Mesenchymal stem cell (in vitro differentiated cells and primary cell): ENCODE results near the gene USP54. TPM values are rescaled to one million over a fixed set of nuclear protein-coding genes. Genes with fewer than 3 reads are reported as not detected.

ENCODE experiments used
- DNase-seq: peaks from one replicate; pipeline ENCODE4 v3.0.0-alpha.2; 2013
- H2AFZ ChIP-seq: one replicate; pipeline ENCODE4 v1.6.1; 2013; ENCODE audit warnings: low read depth, mild to moderate bottlenecking, control low read depth, inconsistent platforms, low read length, moderate library complexity
- H2AK5ac ChIP-seq: 2 replicates; pipeline ENCODE4 v1.6.1; 2013; ENCODE audit warnings: low read length, moderate library complexity, mild to moderate bottlenecking, inconsistent platforms; ENCODE audit not compliant: severe bottlenecking
- H2BK120ac ChIP-seq: one replicate; pipeline ENCODE4 v1.6.1; 2013; ENCODE audit warnings: low read depth, mild to moderate bottlenecking, inconsistent platforms, low read length, moderate library complexity
- H2BK12ac ChIP-seq, 2 experiments: one replicate each; pipeline ENCODE4 v1.6.1; 2013; ENCODE audit warnings: inconsistent platforms in 2 of 2, low read length in 2 of 2, mild to moderate bottlenecking in 2 of 2, moderate library complexity in 2 of 2, control low read depth in 1 of 2
- H2BK15ac ChIP-seq: one replicate; pipeline ENCODE4 v1.6.1; 2013; ENCODE audit warnings: mild to moderate bottlenecking, low read depth, inconsistent platforms; ENCODE audit not compliant: poor library complexity, severe bottlenecking
- H2BK5ac ChIP-seq: 2 replicates; pipeline ENCODE4 v1.6.1; 2013; ENCODE audit warnings: low read depth, mild to moderate bottlenecking, low read length, control low read depth, inconsistent platforms; ENCODE audit not compliant: poor library complexity, severe bottlenecking
- H3K14ac ChIP-seq, 2 experiments: one replicate each; pipeline ENCODE4 v1.6.1; 2013; ENCODE audit warnings: inconsistent platforms in 2 of 2, low read length in 2 of 2, control low read depth in 1 of 2, mild to moderate bottlenecking in 1 of 2, moderate library complexity in 1 of 2
- H3K18ac ChIP-seq, 2 experiments: one replicate each; pipeline ENCODE4 v1.6.1; 2013; ENCODE audit warnings: inconsistent platforms in 2 of 2, low read length in 2 of 2, control low read depth in 1 of 2, low read depth in 1 of 2, mild to moderate bottlenecking in 1 of 2
- H3K23ac ChIP-seq, 2 experiments: one replicate each; pipeline ENCODE4 v1.6.1; 2013; ENCODE audit warnings: inconsistent platforms in 2 of 2, low read length in 2 of 2, mild to moderate bottlenecking in 2 of 2, moderate library complexity in 2 of 2, control low read depth in 1 of 2
- H3K27ac ChIP-seq: 2 replicates; pipeline ENCODE4 v1.5.1; 2013; ENCODE audit warnings: mild to moderate bottlenecking, moderate library complexity, low read length, control low read depth, inconsistent platforms; ENCODE audit not compliant: poor library complexity, severe bottlenecking
- H3K27me3 ChIP-seq, 2 experiments: 2 replicates each; pipeline versions ENCODE4 v1.6.1 to v1.7.0; 2013; ENCODE audit warnings: low read length in 2 of 2, mild to moderate bottlenecking in 2 of 2, moderate library complexity in 2 of 2, control low read depth in 1 of 2, inconsistent platforms in 1 of 2; ENCODE audit not compliant: control insufficient read depth in 1 of 2, insufficient read depth in 1 of 2
- H3K36me3 ChIP-seq, 2 experiments: 2 replicates each; pipeline versions ENCODE4 v1.6.1 to v1.7.0; 2013; ENCODE audit warnings: low read length in 2 of 2, control low read depth in 1 of 2, inconsistent platforms in 1 of 2, low read depth in 1 of 2, mild to moderate bottlenecking in 1 of 2; ENCODE audit not compliant: insufficient read depth in 2 of 2, control insufficient read depth in 1 of 2
- H3K4ac ChIP-seq, 2 experiments: one replicate each; pipeline ENCODE4 v1.6.1; 2013; ENCODE audit warnings: inconsistent platforms in 2 of 2, low read length in 2 of 2, mild to moderate bottlenecking in 2 of 2, moderate library complexity in 2 of 2, control low read depth in 1 of 2, low read depth in 1 of 2
- H3K4me1 ChIP-seq: 2 replicates; pipeline ENCODE4 v1.6.1; 2013; ENCODE audit warnings: low read depth, low read length, control low read depth; ENCODE audit not compliant: control insufficient read depth, insufficient read depth
- H3K4me2 ChIP-seq: 2 replicates; pipeline ENCODE4 v1.6.1; 2013; ENCODE audit warnings: low read length, mild to moderate bottlenecking, inconsistent platforms; ENCODE audit not compliant: poor library complexity, severe bottlenecking
- H3K4me3 ChIP-seq, 2 experiments: 2 replicates each; pipeline versions ENCODE4 v1.5.1 to v1.7.0; 2013; ENCODE audit warnings: low read length in 2 of 2, mild to moderate bottlenecking in 2 of 2, control low read depth in 1 of 2, low read depth in 1 of 2; ENCODE audit not compliant: insufficient read depth in 1 of 2
- H3K79me1 ChIP-seq: replicated peaks from 2 replicates; pipeline ENCODE4 v1.6.1; 2013; ENCODE audit warnings: mild to moderate bottlenecking, control low read depth, low read length, inconsistent platforms; ENCODE audit not compliant: poor library complexity, severe bottlenecking
- H3K9ac ChIP-seq: 2 replicates; pipeline ENCODE4 v1.7.0; 2013; ENCODE audit warnings: mild to moderate bottlenecking, low read length, moderate library complexity
- H3K9me3 ChIP-seq: 2 replicates; pipeline ENCODE4 v1.7.0; 2013; ENCODE audit warnings: mild to moderate bottlenecking, low read length; ENCODE audit not compliant: control insufficient read depth
- H4K8ac ChIP-seq: one replicate; pipeline ENCODE4 v1.6.1; 2013; ENCODE audit warnings: inconsistent platforms, mild to moderate bottlenecking, low read length, moderate library complexity
- H4K91ac ChIP-seq: one replicate; pipeline ENCODE4 v1.6.1; 2013; ENCODE audit warnings: mild to moderate bottlenecking, low read length, inconsistent platforms
- WGBS: methylation state at CpG from one replicate; pipeline ENCODE4 v1.1.7; 2013; ENCODE audit warnings: mixed read lengths; 5-methylcytosine and 5-hydroxymethylcytosine counted together
- small RNA-seq: library from polyadenylated mRNA; stranded (forward); fragments of <200 nt; extraction: miRNeasy Mini kit (QIAGEN cat#:217004); gene quantifications from one replicate; pipeline ENCODE3, GENCODE V24; 2013; ENCODE audit warnings: low read depth

Gene USP54

GRCh38 chr10:73456187-73456890 is 134.8 kb downstream of the USP54 start:
- Histone ChIP-seq H2AK5ac (no peak overlapping the region), H3K27me3 (no peaks in the 10 kb centered on the region), H3K9me3 (no peaks in the 10 kb centered on the region), H3K36me3 (peaks cover 10 to 68% of the 10 kb centered on the region in 2 experiments), H3K4me1 (no peaks in the 10 kb centered on the region), H3K18ac (no peak overlapping the region), H3K9ac (no peak overlapping the region), H3K4ac (no peak overlapping the region), H2BK120ac (no peak overlapping the region), H3K4me2 (no peak overlapping the region), H3K23ac (no peak overlapping the region), H3K4me3 (no peak overlapping the region), H2BK15ac (no peak overlapping the region), H2AFZ (no peak overlapping the region), H2BK12ac (no peak overlapping the region), H4K8ac (no peak overlapping the region), H3K27ac (no peak overlapping the region), H3K79me1 (peaks cover 4% of the 10 kb centered on the region), H3K14ac (no peak overlapping the region), H4K91ac (no peak overlapping the region), H2BK5ac (no peak overlapping the region)
- DNase-seq = no peak
- WGBS = 82% methylated on average over 2 of the region's 2 CpGs

GRCh38 chr10:73449113-73449512 is 142.0 kb downstream of the USP54 start:
- no peak overlapping the region for H3K18ac ChIP-seq
- no peak overlapping the region for H4K8ac ChIP-seq
- H3K27me3 ChIP-seq = no peaks in the 10 kb centered on the region
- no peak overlapping the region for H3K23ac ChIP-seq
- no peak for DNase-seq
- H3K4me2 ChIP-seq = no peak overlapping the region
- H3K9ac ChIP-seq = no peak overlapping the region
- H3K27ac ChIP-seq = no peak overlapping the region
- H3K4me1 ChIP-seq = no peaks in the 10 kb centered on the region
- no peak overlapping the region for H2BK120ac ChIP-seq
- H2BK15ac ChIP-seq = no peak overlapping the region
- H3K79me1 ChIP-seq = peaks cover 6% of the 10 kb centered on the region
- no peak overlapping the region for H3K14ac ChIP-seq
- H3K36me3 ChIP-seq = peaks cover 13 to 77% of the 10 kb centered on the region in 2 experiments
- no peak overlapping the region for H2BK12ac ChIP-seq
- WGBS = 87% methylated on average over 1 of the region's 1 CpG
- no peak overlapping the region for H3K4me3 ChIP-seq
- no peak overlapping the region for H4K91ac ChIP-seq
- H2BK5ac ChIP-seq = no peak overlapping the region
- no peak overlapping the region for H2AK5ac ChIP-seq
- H3K4ac ChIP-seq = no peak overlapping the region
- no peaks in the 10 kb centered on the region for H3K9me3 ChIP-seq
- H2AFZ ChIP-seq = no peak overlapping the region

- Histone ChIP-seq H3K4ac (no peak overlapping the region), H3K9me3 (no peaks in the 10 kb centered on the region), H2AK5ac (no peak overlapping the region), H3K4me1 (no peaks in the 10 kb centered on the region), H3K79me1 (peaks cover 6% of the 10 kb centered on the region), H2BK5ac (no peak overlapping the region), H2BK15ac (no peak overlapping the region), H2BK120ac (no peak overlapping the region), H3K4me2 (no peak overlapping the region), H4K91ac (no peak overlapping the region), H3K4me3 (no peak overlapping the region), H3K18ac (no peak overlapping the region), H4K8ac (no peak overlapping the region), H3K36me3 (peaks cover 13 to 77% of the 10 kb centered on the region in 2 experiments), H3K9ac (no peak overlapping the region), H2BK12ac (no peak overlapping the region), H3K23ac (no peak overlapping the region), H3K27me3 (no peaks in the 10 kb centered on the region), H3K14ac (no peak overlapping the region), H2AFZ (no peak overlapping the region), H3K27ac (no peak overlapping the region)
- WGBS = 91% methylated on average over 1 of the region's 1 CpG
- DNase-seq = no peak
Observed at GRCh38 chr10:73448384-73448783, 142.8 kb downstream of the USP54 start.

Small RNAs within 50 kb of the gene (small RNA-seq; reads per million reads assigned to genes)
- gene RNU6-883P = not detected
